Sigmoid colon (tissue), 3 donors: ENCODE results near the gene MAP3K6.

Experiments
- POLR2A ChIP-seq, 2 donors: fragments of 450-650 bp; IDR thresholded peaks; one replicate each; pipeline ENCODE4 v1.6.1; 2016; ENCODE audit warnings: antibody characterized with exemption in 2 of 2, mild to moderate bottlenecking in 2 of 2, moderate library complexity in 2 of 2
- TF ChIP-seq, protein P1 (sequence below), 4 experiments: fragments of 450-650 bp in 3 of 4; fragments of 200-600 bp in 1 of 4; IDR thresholded peaks; one replicate each; pipeline ENCODE4 v1.5.1; 2016 to 2019; ENCODE audit warnings: antibody characterized with exemption in 4 of 4, mild to moderate bottlenecking in 3 of 4, moderate library complexity in 2 of 4

- TF ChIP-seq, protein P1, sequence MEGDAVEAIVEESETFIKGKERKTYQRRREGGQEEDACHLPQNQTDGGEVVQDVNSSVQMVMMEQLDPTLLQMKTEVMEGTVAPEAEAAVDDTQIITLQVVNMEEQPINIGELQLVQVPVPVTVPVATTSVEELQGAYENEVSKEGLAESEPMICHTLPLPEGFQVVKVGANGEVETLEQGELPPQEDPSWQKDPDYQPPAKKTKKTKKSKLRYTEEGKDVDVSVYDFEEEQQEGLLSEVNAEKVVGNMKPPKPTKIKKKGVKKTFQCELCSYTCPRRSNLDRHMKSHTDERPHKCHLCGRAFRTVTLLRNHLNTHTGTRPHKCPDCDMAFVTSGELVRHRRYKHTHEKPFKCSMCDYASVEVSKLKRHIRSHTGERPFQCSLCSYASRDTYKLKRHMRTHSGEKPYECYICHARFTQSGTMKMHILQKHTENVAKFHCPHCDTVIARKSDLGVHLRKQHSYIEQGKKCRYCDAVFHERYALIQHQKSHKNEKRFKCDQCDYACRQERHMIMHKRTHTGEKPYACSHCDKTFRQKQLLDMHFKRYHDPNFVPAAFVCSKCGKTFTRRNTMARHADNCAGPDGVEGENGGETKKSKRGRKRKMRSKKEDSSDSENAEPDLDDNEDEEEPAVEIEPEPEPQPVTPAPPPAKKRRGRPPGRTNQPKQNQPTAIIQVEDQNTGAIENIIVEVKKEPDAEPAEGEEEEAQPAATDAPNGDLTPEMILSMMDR (IDR thresholded peaks at IDR 0.05): no peak
- TF ChIP-seq POLR2A (IDR thresholded peaks at IDR 0.05): no peak
Measured at GRCh38 chr1:27359822-27360158, 7.0 kb downstream of the MAP3K6 start.
